B cell (primary cell): Measurements from ENCODE around the gene OSTF1.

Experiments
- CTCF ChIP-seq: fragments of 200-600 bp; IDR thresholded peaks from one replicate; pipeline ENCODE4 v1.8.0; 2022; ENCODE audit warnings: antibody characterized with exemption, mild to moderate bottlenecking
- EZH2 ChIP-seq: IDR thresholded peaks from 2 replicates; pipeline ENCODE4 v1.6.1; 2012; ENCODE audit warnings: borderline replicate concordance, low read depth, mild to moderate bottlenecking, moderate library complexity, low read length; ENCODE audit not compliant: insufficient read depth, poor library complexity, severe bottlenecking

GRCh38 chr9:75092766-75093165, 4.5 kb downstream of the OSTF1 start:
- no peak for TF ChIP-seq CTCF
- TF ChIP-seq EZH2, result no peak
